OCI-M2 (cell line): ENCODE measurements around the gene GYPC.
"Not testable (repeated sequence)": the region's sequence is repeated elsewhere in the genome, so short reads cannot be mapped to it uniquely, and the experiment has no call there.

Source experiments
- DNase-seq: peaks from one replicate; lab custom pipeline; 2025; ENCODE audit not compliant: unreplicated experiment; lab: John Stamatoyannopoulos, UW

GYPC gene

DNA sequence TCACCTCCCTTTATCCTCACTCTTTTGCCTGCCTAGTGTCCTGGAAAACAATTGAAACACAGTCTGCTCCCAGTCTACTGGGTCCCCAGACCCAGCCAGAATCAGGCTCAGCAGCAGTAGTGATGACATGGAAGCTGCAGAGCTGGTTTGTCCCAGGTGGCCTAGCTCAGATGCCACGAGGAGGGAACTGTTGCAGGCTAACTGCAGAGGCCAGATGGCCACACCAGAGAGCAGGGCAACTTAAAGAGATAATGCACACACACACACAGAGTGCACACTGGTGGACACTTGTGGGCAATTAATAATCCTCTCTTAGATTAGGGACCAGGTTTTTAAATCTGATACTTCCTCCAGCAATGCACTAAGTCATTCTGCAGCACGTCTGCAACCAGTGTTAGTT lies 42.4 kb downstream of the GYPC start:
- DNase-seq, result no peak

DNA sequence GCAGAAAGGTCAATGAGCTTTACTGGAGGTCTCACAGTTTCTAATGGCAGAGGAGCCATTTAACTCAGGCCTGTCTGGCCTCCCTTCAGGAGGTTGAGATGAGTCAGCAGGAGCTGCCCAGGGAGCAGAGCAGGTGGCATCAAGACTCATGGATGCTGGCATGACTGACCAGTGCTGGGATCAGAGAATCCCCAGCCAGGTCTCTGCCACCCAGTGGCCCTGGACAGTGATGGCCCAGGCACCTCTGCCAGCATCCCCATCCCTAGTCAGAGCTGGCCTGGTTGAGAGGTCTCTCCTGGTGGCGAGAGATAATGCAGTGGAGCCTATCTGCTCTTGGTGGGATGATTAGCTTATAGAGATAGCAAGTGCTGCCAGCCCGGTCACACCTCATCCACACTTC lies 43.1 kb downstream of the GYPC start:
- DNase-seq, result no peak

DNA sequence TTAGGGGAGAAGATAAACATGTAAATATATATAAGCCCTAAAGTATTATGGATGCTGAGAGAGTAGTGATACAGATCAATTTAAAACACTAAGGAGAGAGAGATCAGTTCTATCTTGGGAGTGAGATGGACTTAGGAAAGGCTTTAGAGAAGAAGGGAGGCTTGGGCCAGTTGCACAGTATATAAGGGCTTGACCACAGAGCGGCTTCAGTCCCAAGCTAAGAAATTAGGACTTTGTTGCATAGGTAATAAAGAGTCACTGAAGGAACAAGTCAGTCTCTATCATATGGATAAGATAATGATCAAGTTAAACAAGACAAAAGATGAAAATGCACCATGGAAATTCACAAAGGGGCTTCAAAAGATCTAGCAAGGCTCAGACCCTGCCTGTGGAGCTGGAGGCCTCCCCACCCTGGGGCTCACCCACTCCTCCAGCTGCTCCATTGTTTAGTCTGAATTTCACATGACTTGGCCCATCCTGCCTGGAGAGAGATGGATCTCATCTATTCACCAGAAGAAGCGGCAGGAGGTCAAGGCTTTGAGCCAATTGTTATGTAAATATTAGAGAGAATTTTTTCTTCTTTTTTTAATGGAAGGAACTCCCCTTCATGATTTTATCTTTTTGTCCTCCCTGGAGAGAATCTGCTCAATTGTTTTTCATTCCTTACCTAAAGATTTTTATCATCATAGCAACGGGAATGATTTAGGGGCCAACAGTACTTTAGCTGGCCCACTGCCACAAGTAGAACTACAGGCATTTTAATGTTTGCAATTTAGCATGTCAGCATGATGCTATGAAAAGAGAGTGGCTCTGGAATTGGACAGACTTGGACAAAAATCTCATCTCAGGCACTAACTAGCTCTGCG lies 44.0 kb downstream of the GYPC start:
- no peak for DNase-seq

DNA sequence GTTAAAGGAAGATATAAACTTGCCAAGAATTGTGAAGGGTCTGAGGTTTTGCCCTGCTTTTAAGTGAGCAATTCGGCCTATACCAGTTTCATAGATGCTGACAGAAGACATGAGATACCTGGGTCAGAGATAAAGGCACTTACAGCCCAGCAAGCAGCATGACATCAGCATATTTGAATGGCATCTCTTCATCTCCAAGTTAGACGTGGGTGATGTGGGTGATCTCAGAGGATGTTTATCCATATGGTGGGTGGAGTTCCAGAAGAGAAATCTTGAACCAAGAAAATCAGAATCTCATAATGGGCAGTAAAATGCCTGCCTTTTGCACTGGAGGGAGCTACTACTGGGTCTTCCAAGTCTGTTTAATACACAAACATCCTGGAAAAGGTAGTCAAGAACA lies 44.7 kb downstream of the GYPC start:
- no peak for DNase-seq

DNA sequence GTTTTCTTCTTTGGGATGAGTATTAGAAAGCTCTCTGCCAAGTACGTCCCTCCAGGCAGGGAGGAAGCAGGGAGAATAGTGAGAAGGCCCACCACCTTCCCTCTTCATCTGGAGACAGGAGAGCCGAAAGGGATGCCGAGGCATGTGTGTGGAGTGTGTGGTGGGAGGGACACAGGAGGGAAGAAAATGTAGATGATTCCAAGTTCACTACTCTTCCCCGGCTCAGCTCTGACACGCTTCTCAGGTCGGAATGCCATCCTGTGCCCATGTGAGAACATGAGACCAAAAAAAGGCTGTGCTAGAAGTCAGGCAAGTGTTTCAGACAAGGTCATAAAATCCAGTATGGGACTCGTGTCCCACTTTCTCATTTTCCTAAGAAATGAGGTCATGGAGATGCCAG lies 47.4 kb downstream of the GYPC start:
- DNase-seq, result no peak

DNA sequence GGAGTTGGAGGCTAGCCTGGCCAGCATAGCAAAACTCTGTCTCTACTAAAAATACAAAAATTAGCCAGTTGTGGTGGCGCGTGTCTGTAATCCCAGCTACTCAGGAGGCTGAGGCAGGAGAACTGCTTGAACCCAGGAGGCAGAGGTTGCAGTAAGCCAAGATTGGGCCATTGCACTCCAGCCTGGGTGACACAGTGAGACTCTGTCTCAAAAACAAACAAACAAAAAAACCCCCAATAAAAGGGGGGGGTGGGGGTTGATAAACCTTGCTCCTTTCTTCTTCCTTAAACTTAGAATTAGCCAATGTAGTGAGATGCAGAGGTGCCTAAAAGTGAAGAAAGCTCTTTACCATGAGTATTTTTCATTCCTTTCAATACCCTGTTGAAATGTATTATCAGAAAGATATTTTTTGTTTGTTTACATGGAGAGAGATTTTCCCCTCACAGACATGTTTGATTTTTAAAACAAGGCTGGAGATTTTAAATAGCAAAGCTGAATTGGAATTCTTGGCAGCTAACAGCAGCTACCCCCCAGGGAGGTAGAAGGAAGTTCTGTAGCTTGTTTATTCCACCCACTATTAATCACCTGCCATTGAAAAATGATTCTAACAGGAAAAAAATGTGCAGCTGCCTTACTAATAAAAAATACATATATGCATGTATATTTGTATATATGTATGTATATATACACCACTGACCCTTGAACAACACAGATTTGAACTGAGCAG lies 48.6 kb downstream of the GYPC start:
- no peak for DNase-seq

DNA sequence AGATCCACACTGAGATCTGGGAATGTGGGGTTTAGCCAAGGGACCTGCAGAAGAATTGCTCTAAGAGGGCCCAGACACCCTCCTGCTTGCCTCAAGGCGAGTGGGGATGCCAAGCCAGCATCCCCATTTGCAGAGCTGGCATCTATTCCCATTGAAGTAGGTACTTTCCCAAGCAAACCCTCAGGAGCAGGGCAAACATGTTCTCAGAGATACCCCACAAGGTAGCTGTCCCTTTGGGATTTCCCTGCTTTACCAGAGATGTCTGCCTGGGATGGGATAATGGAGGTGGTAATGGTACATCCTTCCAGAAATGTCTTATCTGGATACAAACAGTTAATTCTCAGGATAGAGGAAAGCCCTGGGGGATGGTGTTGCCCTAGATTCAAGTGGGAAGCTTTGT lies 51.2 kb downstream of the GYPC start:
- DNase-seq, result no peak

DNA sequence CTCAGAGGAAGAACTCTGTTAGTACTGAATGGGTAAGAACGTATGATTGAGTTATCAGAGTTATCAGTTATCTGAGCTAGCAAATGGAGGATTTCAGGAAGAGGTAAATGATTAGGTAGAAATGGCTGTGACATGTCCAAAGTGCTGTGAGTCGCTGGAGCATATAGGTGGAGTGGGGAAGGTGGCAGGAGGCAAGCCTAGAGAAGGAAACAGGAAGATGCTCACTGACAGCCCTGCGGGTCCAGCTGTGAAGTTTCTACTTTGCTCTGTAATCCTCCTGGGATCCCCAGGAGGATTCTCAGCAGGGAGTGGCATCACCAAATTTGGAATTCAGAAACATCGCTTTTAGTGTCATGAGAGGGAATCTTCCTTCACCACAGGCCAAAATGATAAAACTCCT lies 52.0 kb downstream of the GYPC start:
- DNase-seq, result no peak

DNA sequence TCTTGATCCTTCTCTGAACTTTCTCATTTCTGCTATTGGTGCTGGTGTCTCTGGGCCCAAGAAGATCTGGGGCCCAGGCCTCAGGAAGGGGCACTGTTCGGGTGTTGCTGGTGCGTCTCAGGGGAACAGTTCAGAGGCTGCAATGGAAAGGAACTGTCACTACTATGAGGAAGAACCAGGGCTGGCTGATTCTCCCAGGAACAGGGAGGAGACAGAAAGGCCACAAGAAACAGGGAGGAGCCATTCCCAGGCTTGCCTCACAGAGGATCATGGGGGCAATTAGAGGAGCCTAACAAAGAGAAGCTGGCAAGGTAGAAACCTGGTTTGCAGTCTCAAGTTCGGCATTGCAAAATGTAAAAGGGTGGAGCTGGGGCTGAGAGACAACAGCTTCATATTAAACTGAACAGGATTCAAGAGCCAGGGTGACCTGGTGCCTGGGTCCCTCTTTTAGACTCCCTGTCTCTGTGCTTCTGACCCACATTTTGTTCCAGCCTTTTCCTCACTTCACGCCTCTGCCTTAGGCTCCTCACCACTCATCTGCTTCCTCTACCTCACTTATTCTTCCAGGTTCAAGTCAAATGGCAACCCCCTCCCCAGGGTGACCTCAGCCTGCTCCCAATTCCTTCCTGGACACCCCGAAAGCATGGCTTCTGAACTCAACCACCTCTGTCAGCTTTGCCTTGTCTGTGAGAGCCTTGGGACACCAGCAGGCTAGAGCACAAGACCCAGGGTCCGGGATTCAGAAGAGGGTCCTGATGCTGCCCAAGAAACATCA lies 58.4 kb downstream of the GYPC start:
- no peak for DNase-seq

DNA sequence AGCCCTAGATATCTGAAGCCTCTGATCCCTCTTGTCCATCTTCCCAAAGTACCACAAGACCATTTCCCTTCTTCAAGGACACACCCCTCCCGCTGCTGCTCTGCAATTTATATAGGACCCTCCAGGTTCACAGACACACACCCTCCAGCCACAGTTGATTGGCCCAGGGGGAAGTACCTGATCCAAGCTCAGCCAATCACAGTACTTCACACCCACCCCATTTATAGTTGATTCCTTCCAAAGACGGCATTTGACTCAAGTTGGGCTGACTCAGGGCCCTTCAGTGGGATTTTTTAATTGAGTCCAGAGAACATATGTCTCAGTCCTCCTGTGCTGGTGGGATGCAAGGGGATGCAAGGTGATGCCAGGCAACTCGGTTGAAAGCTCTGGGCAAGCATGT lies 59.2 kb downstream of the GYPC start:
- no peak for DNase-seq

DNA sequence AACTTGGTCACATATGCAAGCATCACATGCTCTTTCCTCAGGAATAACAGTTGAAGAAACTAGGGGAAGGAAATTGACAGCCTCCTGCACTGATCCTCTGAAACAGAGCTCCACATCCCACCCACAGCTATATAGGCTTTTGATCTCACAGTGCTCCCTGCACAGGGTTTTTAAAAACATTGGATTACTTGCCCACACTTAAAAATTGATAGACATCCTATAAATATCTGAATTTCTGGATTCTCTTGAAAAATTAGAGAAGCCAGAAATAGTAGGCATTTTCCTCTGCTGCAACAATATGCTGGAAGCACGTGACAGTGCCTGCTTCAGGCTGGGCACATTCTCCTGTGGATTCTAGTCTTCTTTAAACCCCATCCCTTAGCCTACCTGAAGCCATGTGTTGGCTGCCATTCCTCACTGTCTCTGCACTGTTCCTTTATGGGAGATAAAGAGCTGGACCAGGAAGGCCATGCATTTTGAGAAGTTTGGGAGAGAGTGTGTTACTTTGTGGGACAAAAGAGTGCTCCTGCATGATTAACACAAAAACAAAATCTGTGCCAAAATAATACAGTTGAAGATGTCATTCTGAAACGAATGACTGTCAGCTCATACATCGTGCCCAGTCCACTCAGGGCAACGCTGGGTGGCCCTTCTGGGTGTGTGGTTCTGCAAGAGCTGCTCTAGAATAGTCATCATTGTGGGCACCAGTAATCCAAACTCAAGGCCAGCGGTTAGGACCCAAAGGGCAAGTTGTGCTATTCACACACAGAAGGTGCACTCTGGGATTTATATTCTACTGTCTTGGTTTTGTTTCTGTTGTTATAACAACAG lies 59.8 kb downstream of the GYPC start:
- DNase-seq, result no peak

DNA sequence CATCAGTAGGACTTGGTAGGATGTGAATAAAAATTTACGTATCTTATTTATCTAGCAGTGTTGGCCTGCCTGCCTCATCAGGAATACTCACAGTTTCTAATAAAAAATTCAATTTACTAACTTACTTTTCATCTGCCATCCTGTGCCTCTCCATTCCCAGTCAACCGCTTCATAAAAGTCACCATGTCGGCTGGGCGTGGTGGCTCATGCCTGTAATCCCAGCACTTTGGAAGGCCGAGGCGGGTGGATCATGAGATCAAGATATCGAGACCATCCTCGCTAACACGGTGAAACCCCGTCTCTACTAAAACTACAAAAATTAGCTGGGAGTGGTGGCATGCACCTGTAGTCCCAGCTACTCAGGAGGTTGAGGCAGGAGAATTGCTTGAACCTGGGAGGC lies 61.3 kb downstream of the GYPC start:
- not testable (repeated sequence) for DNase-seq

DNA sequence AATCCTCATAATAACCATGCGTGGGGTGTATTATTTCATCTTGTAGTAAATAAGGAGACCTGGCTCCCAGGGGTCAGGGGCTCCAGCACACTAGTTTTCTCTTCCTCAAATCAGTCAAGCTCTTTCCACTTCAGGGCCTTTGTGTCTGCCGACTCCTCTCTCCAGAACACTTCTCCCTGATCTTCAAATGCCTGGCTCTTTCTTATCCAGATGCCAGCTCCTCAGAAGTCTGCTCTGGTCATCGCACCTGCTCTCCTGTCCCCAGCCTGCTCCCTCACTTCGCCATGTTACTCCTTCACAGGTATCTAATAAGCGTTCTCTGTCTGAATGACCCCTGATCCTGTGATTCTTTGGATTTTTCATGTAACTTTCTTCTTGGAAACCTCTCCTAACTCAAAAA lies 62.0 kb downstream of the GYPC start:
- DNase-seq, result no peak

DNA sequence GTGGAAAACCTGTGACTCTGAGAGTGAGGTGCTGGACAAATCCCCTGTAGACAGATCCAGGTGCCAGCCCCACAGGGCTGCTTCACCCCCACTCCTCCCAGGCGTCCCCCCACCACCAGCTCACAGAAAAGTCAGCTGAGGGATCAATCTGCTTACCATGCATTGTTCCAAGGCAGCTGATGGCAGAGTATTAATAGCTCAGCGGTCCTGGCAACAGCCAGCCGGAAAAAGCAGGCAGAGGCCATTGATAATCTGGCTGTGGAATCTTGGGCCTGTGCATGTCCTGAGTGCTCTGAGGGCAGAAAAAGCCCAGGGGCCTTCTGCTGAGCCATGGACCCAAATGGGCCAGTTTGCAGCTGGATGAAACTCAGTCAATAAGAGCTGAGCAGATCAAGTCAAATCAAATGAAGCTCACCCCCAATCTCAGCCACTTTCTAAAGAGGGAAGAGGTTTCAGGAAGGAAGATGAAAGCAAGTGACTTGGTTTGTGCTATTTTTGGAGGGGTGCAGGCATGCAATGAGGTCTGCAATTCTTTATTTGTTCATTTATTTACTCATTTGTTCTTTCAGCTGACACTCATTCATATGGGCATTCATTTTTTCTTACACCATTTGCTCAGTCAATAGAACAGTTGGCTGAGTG lies 63.4 kb downstream of the GYPC start:
- DNase-seq, result no peak

DNA sequence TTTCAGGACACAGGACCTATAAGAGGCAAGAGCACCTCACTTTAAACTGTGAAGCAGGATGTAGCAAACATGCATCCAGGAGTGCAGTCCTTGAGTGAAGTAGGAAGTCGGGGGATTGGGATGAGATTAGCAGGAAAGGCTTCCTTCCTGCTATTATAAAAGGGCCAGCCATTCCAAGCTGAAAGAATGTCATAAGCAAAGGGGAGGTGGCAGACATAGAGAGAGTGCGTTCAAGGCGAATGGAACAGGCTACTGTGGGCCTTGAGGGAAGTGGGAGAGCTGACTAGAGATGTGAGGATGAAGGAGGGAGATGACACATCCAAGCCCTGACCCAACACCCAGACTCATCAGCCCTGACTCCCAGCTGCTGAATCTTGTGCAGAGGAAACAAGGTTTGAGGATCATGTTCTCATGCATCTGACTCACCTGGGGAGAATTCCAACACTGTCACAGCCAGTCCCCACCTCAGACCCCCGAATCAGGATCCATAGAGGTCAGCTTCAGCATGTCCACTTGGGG lies 63.9 kb downstream of the GYPC start:
- no peak for DNase-seq

DNA sequence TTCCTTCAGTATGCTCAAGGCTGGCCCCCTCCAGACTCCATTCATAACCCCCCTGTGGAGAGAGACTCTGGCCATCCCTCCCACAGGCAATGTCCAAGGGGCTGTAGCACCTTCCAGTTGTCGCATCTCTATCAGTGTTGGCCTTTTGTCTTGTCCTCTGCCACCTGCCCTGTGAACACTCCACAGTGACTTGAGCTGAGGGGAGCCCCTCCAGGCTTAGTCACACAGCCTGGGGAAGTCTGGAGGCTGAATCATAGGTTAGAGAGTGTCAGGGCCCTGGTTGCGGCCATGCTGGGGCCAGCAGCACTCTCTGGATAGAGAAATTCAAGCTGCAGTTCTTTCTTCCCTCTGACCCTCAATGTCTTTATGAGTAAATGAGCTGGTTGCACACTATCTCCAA lies 64.7 kb downstream of the GYPC start:
- DNase-seq, result no peak

DNA sequence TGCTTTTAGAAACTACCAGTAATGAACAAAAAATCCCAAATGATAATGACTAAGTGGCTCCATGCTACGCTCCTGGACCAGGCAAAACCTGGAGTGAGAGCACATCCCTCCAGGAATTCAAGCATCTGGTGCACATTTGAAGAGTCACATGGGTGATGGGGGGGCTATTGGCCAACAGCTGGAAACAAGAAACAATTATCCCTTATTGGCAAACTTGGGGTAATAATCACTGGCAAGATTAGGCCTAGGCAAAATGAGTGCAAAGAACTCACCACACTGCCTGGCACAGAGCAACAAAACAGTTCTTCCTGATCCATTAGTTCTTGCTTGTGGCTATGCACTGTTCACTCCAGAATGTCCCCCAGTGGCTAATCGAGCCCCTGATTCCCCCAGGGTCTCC lies 66.1 kb downstream of the GYPC start:
- no peak for DNase-seq

DNA sequence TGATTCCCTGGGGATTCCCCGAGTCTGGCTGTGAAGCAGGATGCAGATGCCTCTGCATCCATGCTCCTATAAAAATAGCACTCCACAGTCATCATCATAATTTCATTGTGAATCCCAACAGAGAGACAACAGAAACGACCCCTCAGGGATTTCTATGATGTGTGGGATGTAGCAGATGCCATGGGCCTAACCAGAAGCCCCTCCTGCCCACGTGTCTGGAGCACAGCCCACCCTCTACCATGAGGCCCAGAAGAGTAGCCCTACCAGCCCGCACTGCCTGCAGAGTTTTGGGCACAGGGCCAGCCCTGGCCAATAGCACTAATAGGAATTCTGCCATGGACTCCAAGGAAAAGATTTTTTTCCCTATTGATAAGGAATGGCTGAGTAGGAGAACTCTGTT lies 66.6 kb downstream of the GYPC start:
- DNase-seq, result no peak

DNA sequence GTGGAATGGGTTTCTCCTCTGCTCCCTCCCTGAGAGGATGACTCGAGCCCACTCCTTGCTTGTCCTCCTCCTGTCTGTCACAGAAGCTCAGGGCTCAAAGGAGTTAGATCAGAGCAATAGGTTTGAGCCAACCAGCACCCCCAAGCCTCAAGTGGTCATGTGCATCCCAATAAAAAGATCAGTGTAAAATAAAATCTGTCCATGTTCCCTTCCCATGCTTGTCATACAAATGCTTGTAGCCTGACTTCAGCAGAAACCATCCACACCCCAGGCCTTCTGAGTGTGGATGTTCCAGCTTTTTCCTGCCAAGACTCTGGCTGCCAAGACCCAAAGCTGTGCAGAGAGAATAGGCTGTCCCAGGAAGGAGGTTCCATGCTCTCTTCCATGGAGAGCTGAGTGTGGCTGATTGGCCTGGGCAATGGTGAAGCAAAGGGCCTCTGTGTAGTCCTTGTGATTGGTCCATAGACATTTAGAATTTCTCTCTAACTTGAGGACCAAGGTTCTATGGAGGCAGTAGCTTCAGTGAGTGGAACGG lies 67.4 kb downstream of the GYPC start:
- no peak for DNase-seq

DNA sequence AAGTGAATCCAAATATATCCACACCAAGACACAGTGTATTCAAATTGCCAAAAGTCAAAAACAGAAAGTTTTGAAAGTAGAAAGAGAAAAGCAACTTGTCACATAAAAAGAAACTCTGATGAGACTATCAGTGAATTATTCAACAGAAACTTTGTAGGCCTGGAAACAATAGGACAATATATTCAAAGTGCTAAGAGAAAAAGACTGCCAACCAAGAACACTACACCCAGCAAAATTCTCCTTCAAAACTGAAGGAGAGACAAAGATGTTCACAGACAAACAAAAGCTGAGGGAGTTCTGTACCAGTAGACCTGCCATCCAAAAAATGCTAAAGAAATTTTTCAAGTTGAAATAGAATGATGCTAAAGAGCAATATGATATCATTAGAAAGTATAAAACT lies 69.6 kb downstream of the GYPC start:
- DNase-seq, result no peak
